ENCODE results near the gene CCDC188. TPM values are rescaled to one million over a fixed set of nuclear protein-coding genes. Genes with fewer than 3 reads are reported as not detected.

Gene CCDC188
- total and polyA plus RNA-seq, 9 of the 15 experiments (the other 6 are each of a cell fraction or from before 2014, with no cell fraction given) = not detected

- no peak for TF ChIP-seq E2F8 (IDR thresholded peaks at IDR 0.05; ENCODE audit: low read depth, partially characterized antibody)
- TF ChIP-seq HDAC1 (IDR thresholded peaks at IDR 0.05) = peak in 1 of 2 experiments; percentile 52; a peak in 2 of 4 replicates
- TF ChIP-seq ZNF764 (CRISPR knock-in tag; IDR thresholded peaks at IDR 0.05; ENCODE audit: low read depth) = peak; percentile 82
- TF ChIP-seq FOXP4 (CRISPR knock-in tag; IDR thresholded peaks at IDR 0.05; ENCODE audit: borderline replicate concordance) = no peak
- peak; percentile 11 for TF ChIP-seq SMAD1 (IDR thresholded peaks at IDR 0.05; ENCODE audit: low read depth, low read length, partially characterized antibody)
- TF ChIP-seq MXI1 (IDR thresholded peaks at IDR 0.05; ENCODE audit: low read depth, low read length) = peak; percentile 22
- peak; percentile 77; the same call in 1 of the 2 replicates for TF ChIP-seq RREB1 (CRISPR knock-in tag; IDR thresholded peaks at IDR 0.05)
- no peak for TF ChIP-seq EWSR1 (IDR thresholded peaks at IDR 0.05; ENCODE audit: borderline replicate concordance, low read depth, partially characterized antibody)
- TF ChIP-seq TBL1XR1 (IDR thresholded peaks at IDR 0.05; ENCODE audit: low read length in 2 of 2) = no peak; a peak in 1 of 4 replicates
- peak; percentile 69 for TF ChIP-seq WHSC1 (IDR thresholded peaks at IDR 0.05; ENCODE audit: low read length)
- peak; percentile 75; the same call in 1 of the 2 replicates for TF ChIP-seq ZNF57 (CRISPR knock-in tag; IDR thresholded peaks at IDR 0.05)
- peak; percentile 45; the same call in 1 of the 2 replicates for TF ChIP-seq ZNF449 (CRISPR knock-in tag; IDR thresholded peaks at IDR 0.05)
- no peak for TF ChIP-seq SLC30A9 (CRISPR knock-in tag; IDR thresholded peaks at IDR 0.05)
- no peak for TF ChIP-seq RAD21 (CRISPR knock-in tag; conservative IDR thresholded peaks at IDR 0.05 in 1 of 2, IDR thresholded peaks at IDR 0.05 in 1 of 2)
These were observed 32.4 kb downstream of the CCDC188 start (continued) for GRCh38 chr22:20118300-20119020.
